Left lung (tissue), 10 donors: ENCODE data around the gene SPATS2. TPM values are rescaled to one million over a fixed set of nuclear protein-coding genes. Genes with fewer than 3 reads are reported as not detected.

Experiments used
- ATAC-seq: fragments of 200-7000 bp; cut with Tn5 transposase; one replicate; pipeline ENCODE4 v1.9.1; 2020; ENCODE audit warnings: moderate library complexity
- DNase-seq, 4 donors: peaks; one replicate each; pipeline ENCODE4 v3.0.0-alpha.2; 2013 to 2020
- H3K27ac ChIP-seq, 2 donors: fragments of 200-600 bp; sonication (generic) in 1 of 2; one replicate each; pipeline versions ENCODE4 v1.5.0 to v1.8.0; 2020 to 2021
- H3K27me3 ChIP-seq, 2 donors: fragments of 200-600 bp; sonication (generic) in 1 of 2; one replicate each; pipeline versions ENCODE4 v1.5.0 to v1.8.0; 2020 to 2021
- H3K36me3 ChIP-seq, 2 donors: fragments of 200-600 bp; sonication (generic) in 1 of 2; one replicate each; pipeline versions ENCODE4 v1.5.0 to v1.8.0; 2020 to 2021
- H3K4me1 ChIP-seq, 2 donors: fragments of 200-600 bp; one replicate each; pipeline ENCODE4 v1.8.0; 2021
- H3K4me3 ChIP-seq, 2 donors: fragments of 200-600 bp; sonication (generic) in 1 of 2; one replicate each; pipeline versions ENCODE4 v1.5.0 to v1.8.0; 2020 to 2021; ENCODE audit warnings: mild to moderate bottlenecking in 1 of 2
- H3K9me3 ChIP-seq, 2 donors: fragments of 200-600 bp; sonication (generic) in 1 of 2; one replicate each; pipeline versions ENCODE4 v1.5.0 to v1.8.0; 2020 to 2021
- CTCF ChIP-seq, 2 donors: fragments of 200-600 bp; sonication (generic) in 1 of 2; IDR thresholded peaks; one replicate each; pipeline versions ENCODE4 v1.5.0 to v1.8.0; 2021; ENCODE audit warnings: antibody characterized with exemption in 2 of 2
- intact Hi-C, 2 donors: fragments of 100-400 bp; cut with DNase I; formaldehyde crosslinking; loops; one replicate each; pipeline versions ENCODE4 v1.11.2 to v1.14.2; 2022
- polyA plus RNA-seq, 6 donors: library from polyadenylated mRNA; unstranded; fragments of 120-200 nt; gene quantifications; one replicate each; pipeline ENCODE4 v1.2.1, GENCODE V29; 2013; ENCODE audit not compliant: insufficient read length in 6 of 6
- total RNA-seq, 2 donors: library from RNA; stranded (reverse); fragmentation: NEBNext Ultra II Directional; extraction: Animal tissue kit (Norgen Biotek cat#: 25700); gene quantifications; one replicate each; pipeline ENCODE4 v1.2.1, GENCODE V29; 2021
- donor health status: DM: no; HTN: yes; CAD: no.
- donor health status: DM: no; HTN: no; CAD: no.

The SPATS2 gene
- total and polyA plus RNA-seq, 8 donors, result 14.6 to 77.0 (median 67.7) TPM

GRCh38 chr12:49564686-49565405 is 197.6 kb downstream of the SPATS2 start:
- intact Hi-C loops, result no loop called here

GRCh38 chr12:49565406-49566265 is 198.4 kb downstream of the SPATS2 start:
- no peak for ATAC-seq
- no peak for TF ChIP-seq CTCF (IDR thresholded peaks at IDR 0.05)

More at GRCh38 chr12:49564686-49565405, 197.6 kb downstream of the SPATS2 start:
- ATAC-seq (no peak), DNase-seq (peak in 1 of 4 donors; percentile 61)
- peaks cover 8 to 24% of the 10 kb centered on the region in 2 donors for H3K4me1 ChIP-seq
- TF ChIP-seq CTCF (IDR thresholded peaks at IDR 0.05), result no peak
- no peaks in the 10 kb centered on the region for H3K9me3 ChIP-seq
- H3K27me3 ChIP-seq, result no peaks in the 10 kb centered on the region
- no peak overlapping the region for H3K27ac ChIP-seq
- no peak overlapping the region for H3K4me3 ChIP-seq
- peaks cover 2 to 52% of the 10 kb centered on the region in 2 donors for H3K36me3 ChIP-seq

GRCh38 chr12:49566361-49566760 is 199.1 kb downstream of the SPATS2 start:
- no peak overlapping the region for H3K27ac ChIP-seq
- intact Hi-C loops, result no loop called here
- peak in 2 of 4 donors; percentile 25 to 42 for DNase-seq
- H3K4me3 ChIP-seq, result no peak overlapping the region
- peaks cover 2 to 37% of the 10 kb centered on the region in 2 donors for H3K36me3 ChIP-seq
- H3K27me3 ChIP-seq, result no peaks in the 10 kb centered on the region
- TF ChIP-seq CTCF (IDR thresholded peaks at IDR 0.05), result no peak
- no peaks in the 10 kb centered on the region for H3K9me3 ChIP-seq
- H3K4me1 ChIP-seq, result peaks cover 8 to 24% of the 10 kb centered on the region in 2 donors
- ATAC-seq, result no peak

More at GRCh38 chr12:49565406-49566265, 198.4 kb downstream of the SPATS2 start:
- intact Hi-C loops, result no loop called here
- Histone ChIP-seq H3K27ac (no peak overlapping the region), H3K9me3 (no peaks in the 10 kb centered on the region), H3K36me3 (peaks cover 2 to 44% of the 10 kb centered on the region in 2 donors), H3K27me3 (no peaks in the 10 kb centered on the region), H3K4me3 (no peak overlapping the region), H3K4me1 (peaks cover 8 to 24% of the 10 kb centered on the region in 2 donors)
- peak in 2 of 4 donors; percentile 19 to 35 for DNase-seq

- peak; percentile 16 for ATAC-seq
- peaks cover 2 to 28% of the 10 kb centered on the region in 2 donors for H3K36me3 ChIP-seq
- intact Hi-C loops, result no loop called here
Observed at GRCh38 chr12:49567302-49567610, 200.0 kb downstream of the SPATS2 start.

More at GRCh38 chr12:49567302-49567610, 200.0 kb downstream of the SPATS2 start:
- TF ChIP-seq CTCF (IDR thresholded peaks at IDR 0.05), result no peak
- no peaks in the 10 kb centered on the region for H3K27me3 ChIP-seq
- H3K9me3 ChIP-seq, result no peaks in the 10 kb centered on the region
- peak overlapping the region; percentile 81 to 92 for H3K27ac ChIP-seq
- H3K4me3 ChIP-seq, result peak overlapping the region; percentile 77 to 99
- H3K4me1 ChIP-seq, result peaks cover 8 to 24% of the 10 kb centered on the region in 2 donors
- peak in 1 of 4 donors; percentile 70 for DNase-seq
